ENCODE data around the gene TEKT5.

GRCh38 chr16:10731790-10732189 lies 37.1 kb upstream of the TEKT5 start:
- no peak for TF ChIP-seq CTCF (IDR thresholded peaks at IDR 0.05)
- no peak for TF ChIP-seq POLR2A (IDR thresholded peaks at IDR 0.05)

Data from body of pancreas (tissue), 4 donors.